SK-N-SH (cell line): ENCODE results near the gene USP48. TPM values are rescaled to one million over a fixed set of nuclear protein-coding genes. Genes with fewer than 3 reads are reported as not detected.

Source experiments
- CTCF ChIA-PET: fragments of 300-600, 350-600 bp; formaldehyde crosslinking; extraction: SDS; loops from one replicate; lab custom pipeline; 2021; lab: Yijun Ruan, JAX
- POLR2A ChIA-PET: fragments of 350-600 bp; sonication (Branson Sonifier 250); formaldehyde crosslinking; extraction: SDS; loops from one replicate; lab custom pipeline; 2020; ENCODE audit warnings: antibody characterized with exemption, inconsistent platforms; lab: Yijun Ruan, JAX
- DNase-seq: peaks from one replicate; pipeline ENCODE4 v3.0.0; 2012
- H2AFZ ChIP-seq: fragments of 200-600 bp; sonication (generic); 2 replicates; pipeline ENCODE4 v1.8.1; 2016; ENCODE audit warnings: antibody characterized with exemption, mild to moderate bottlenecking, low read depth
- H3F3A ChIP-seq: fragments of 200-600 bp; sonication (generic); replicated peaks from 2 replicates; pipeline ENCODE3; 2016; ENCODE audit warnings: antibody characterized with exemption, mild to moderate bottlenecking; ENCODE audit not compliant: insufficient read depth
- H3K27ac ChIP-seq, 2 experiments: fragments of 200-500 bp in 1 of 2; fragments of 200-600 bp in 1 of 2; sonication (Bioruptor generic) in 1 of 2; sonication (generic), shearing (Covaris generic) in 1 of 2; 2 replicates each; pipeline versions ENCODE4 v1.5.1 to v1.6.1; 2014 to 2016; ENCODE audit warnings: low read depth in 2 of 2, inconsistent platforms in 1 of 2, low read length in 1 of 2, mild to moderate bottlenecking in 1 of 2, mixed read lengths in 1 of 2
- H3K27me3 ChIP-seq: fragments of 200-600 bp; sonication (generic), shearing (Covaris generic); 2 replicates; pipeline ENCODE4 v1.6.1; 2016; ENCODE audit warnings: mixed run types; ENCODE audit not compliant: insufficient read depth
- H3K36me3 ChIP-seq, 2 experiments: fragments of 200-500 bp in 1 of 2; fragments of 200-600 bp in 1 of 2; sonication (Bioruptor generic) in 1 of 2; sonication (generic) in 1 of 2; replicated peaks in 1 of 2; 2 replicates each; pipeline versions ENCODE3 to v1.5.1; 2014 to 2016; ENCODE audit warnings: low read length in 1 of 2, mild to moderate bottlenecking in 1 of 2; ENCODE audit not compliant: insufficient read depth in 2 of 2, control insufficient read depth in 1 of 2
- H3K4me1 ChIP-seq, 2 experiments: fragments of 200-500 bp in 1 of 2; fragments of 200-600 bp in 1 of 2; sonication (Bioruptor generic) in 1 of 2; sonication (generic), shearing (Covaris generic) in 1 of 2; 2 replicates each; pipeline versions ENCODE4 v1.5.1 to v1.6.1; 2014 to 2016; ENCODE audit warnings: low read depth in 1 of 2, low read length in 1 of 2, mixed run types in 1 of 2; ENCODE audit not compliant: insufficient read depth in 2 of 2, control insufficient read depth in 1 of 2
- H3K4me2 ChIP-seq: fragments of 200-600 bp; sonication (generic), shearing (Covaris generic); 2 replicates; pipeline ENCODE4 v1.6.1; 2017; ENCODE audit warnings: mixed run types
- H3K4me3 ChIP-seq, 2 experiments: fragments of 200-500 bp in 1 of 2; fragments of 200-600 bp in 1 of 2; sonication (Bioruptor generic) in 1 of 2; sonication (generic), shearing (Covaris generic) in 1 of 2; 2 replicates each; pipeline versions ENCODE4 v1.5.1 to v1.8.1; 2014 to 2016; ENCODE audit warnings: low read depth in 2 of 2, inconsistent platforms in 1 of 2, low read length in 1 of 2, mild to moderate bottlenecking in 1 of 2, mixed read lengths in 1 of 2, moderate library complexity in 1 of 2
- H3K79me2 ChIP-seq: fragments of 200-600 bp; sonication (generic); 2 replicates; pipeline ENCODE4 v1.8.1; 2017; ENCODE audit warnings: mild to moderate bottlenecking; ENCODE audit not compliant: insufficient read depth
- H3K9ac ChIP-seq: fragments of 200-600 bp; sonication (generic); 2 replicates; pipeline ENCODE4 v1.6.1; 2017; ENCODE audit warnings: mixed run types
- H3K9me2 ChIP-seq: fragments of 200-600 bp; sonication (generic); 2 replicates; pipeline ENCODE4 v1.6.1; 2017; ENCODE audit warnings: mixed run types
- H3K9me3 ChIP-seq: fragments of 200-600 bp; sonication (generic); 2 replicates; pipeline ENCODE4 v1.6.1; 2017; ENCODE audit warnings: mixed run types, mild to moderate bottlenecking, moderate library complexity
- H4K20me1 ChIP-seq: fragments of 200-600 bp; sonication (generic); 2 replicates; pipeline ENCODE4 v1.6.1; 2017; ENCODE audit warnings: mild to moderate bottlenecking, mixed run types; ENCODE audit not compliant: insufficient read depth
- CHD2 ChIP-seq: fragments of 150-350 bp; IDR thresholded peaks from 2 replicates; pipeline ENCODE4 v1.6.1; 2018; ENCODE audit warnings: low read length; ENCODE audit not compliant: partially characterized antibody
- EP300 ChIP-seq, 2 experiments: IDR thresholded peaks; 2 replicates each; pipeline versions ENCODE4 v1.4.0 to v1.6.1; 2012; ENCODE audit warnings: borderline replicate concordance in 1 of 2, low read depth in 1 of 2, low read length in 1 of 2
- FOSL2 ChIP-seq: IDR thresholded peaks from 2 replicates; pipeline ENCODE4 v1.4.0; 2012; ENCODE audit warnings: low read depth, mild to moderate bottlenecking, moderate library complexity, borderline replicate concordance
- FOXJ3 ChIP-seq: sonication (generic); formaldehyde crosslinking; IDR thresholded peaks from 2 replicates; pipeline ENCODE4 v1.5.1; 2020; ENCODE audit warnings: mild to moderate bottlenecking, missing genetic modification reagents
- IRF3 ChIP-seq: fragments of 150-350 bp; IDR thresholded peaks from 2 replicates; pipeline ENCODE4 v1.6.1; 2016; ENCODE audit warnings: mild to moderate bottlenecking, low read depth, low read length
- MAX ChIP-seq: IDR thresholded peaks from 2 replicates; pipeline ENCODE4 v1.4.0; 2012; ENCODE audit warnings: low read depth
- MXI1 ChIP-seq: IDR thresholded peaks from 2 replicates; pipeline ENCODE4 v1.6.1; 2012; ENCODE audit warnings: mild to moderate bottlenecking, low read depth, low read length, improper control_type of control experiment
- PBX3 ChIP-seq: IDR thresholded peaks from 2 replicates; pipeline ENCODE4; 2012
- REST ChIP-seq: IDR thresholded peaks from 2 replicates; pipeline ENCODE4 v1.6.1; 2012; ENCODE audit warnings: mild to moderate bottlenecking, low read depth, low read length, moderate library complexity
- RFX5 ChIP-seq: IDR thresholded peaks from 2 replicates; pipeline ENCODE4 v1.6.1; 2012; ENCODE audit warnings: mild to moderate bottlenecking, improper control_type of control experiment, low read length
- RXRA ChIP-seq: IDR thresholded peaks from 2 replicates; pipeline ENCODE4 v1.4.0; 2012; ENCODE audit warnings: low read depth, mild to moderate bottlenecking, borderline replicate concordance
- SIN3A ChIP-seq: IDR thresholded peaks from 2 replicates; pipeline ENCODE4 v1.6.1; 2012; ENCODE audit warnings: low read depth, mild to moderate bottlenecking, low read length, moderate library complexity, borderline replicate concordance
- SMC3 ChIP-seq: IDR thresholded peaks from 2 replicates; pipeline ENCODE4 v1.6.1; 2012; ENCODE audit warnings: low read depth, low read length, improper control_type of control experiment
- TCF12 ChIP-seq: IDR thresholded peaks from 2 replicates; pipeline ENCODE4 v1.4.0; 2012
- USF1 ChIP-seq: IDR thresholded peaks from 2 replicates; pipeline ENCODE4 v1.4.0; 2012; ENCODE audit warnings: low read depth, borderline replicate concordance
- USF2 ChIP-seq: fragments of 150-350 bp; IDR thresholded peaks from 2 replicates; pipeline ENCODE4 v1.6.1; 2017; ENCODE audit warnings: antibody characterized with exemption, low read length, low read depth, borderline replicate concordance
- YY1 ChIP-seq: IDR thresholded peaks from 2 replicates; pipeline ENCODE4 v1.4.0; 2012; ENCODE audit warnings: low read depth, mild to moderate bottlenecking
- ZBTB33 ChIP-seq: IDR thresholded peaks from 2 replicates; pipeline ENCODE4 v1.4.0; 2012; ENCODE audit warnings: low read depth, borderline replicate concordance
- WGBS: methylation state at CpG from one replicate; pipeline ENCODE4 v1.1.6; 2017; ENCODE audit warnings: low lambda C conversion rate; 5-methylcytosine and 5-hydroxymethylcytosine counted together
- polyA plus RNA-seq, 3 experiments: library from polyadenylated mRNA; depleted of rRNA; stranded (reverse); fragments of >200 nt; gene quantifications; 2 replicates each; pipeline ENCODE4 v1.2.3, GENCODE V29; 2012

The USP48 gene
- polyA plus RNA-seq, 1 of the 3 experiments (the other 2 are of a cell fraction): 13.6 TPM

- Histone ChIP-seq H3F3A (no peaks in the 10 kb centered on the region), H2AFZ (no peak overlapping the region), H3K9me3 (no peaks in the 10 kb centered on the region), H3K4me3 (no peak overlapping the region), H3K4me2 (no peak overlapping the region), H3K9ac (no peak overlapping the region), H3K27ac (no peak overlapping the region), H3K36me3 (peaks cover 27 to 46% of the 10 kb centered on the region in 2 experiments), H3K9me2 (no peaks in the 10 kb centered on the region), H3K4me1 (no peaks in the 10 kb centered on the region; a peak in 1 of 4 replicates), H4K20me1 (peaks cover 33% of the 10 kb centered on the region), H3K27me3 (no peaks in the 10 kb centered on the region), H3K79me2 (peaks cover 39% of the 10 kb centered on the region)
- ChIA-PET CTCF (no interaction called here), POLR2A (no interaction called here)
- 100% methylated on average over 1 of the region's 3 CpGs for WGBS
- TF ChIP-seq USF1 (no peak), EP300 (IDR thresholded peaks at IDR 0.05; ENCODE audit: borderline replicate concordance in 1 of 2, low read depth in 1 of 2, low read length in 1 of 2) (no peak), USF2 (no peak), CHD2 (no peak), RFX5 (no peak), FOSL2 (no peak), MXI1 (no peak), IRF3 (no peak), ZBTB33 (no peak), SIN3A (no peak), TCF12 (no peak), MAX (no peak), SMC3 (no peak), YY1 (no peak), PBX3 (no peak), REST (no peak), RXRA (no peak), FOXJ3 (CRISPR knock-in tag) (no peak)
- no peak for DNase-seq
Observed at GRCh38 chr1:21754583-21754982, 28.4 kb downstream of the USP48 start.
